ENCODE data around the gene PTH1R. TPM values are rescaled to one million over a fixed set of nuclear protein-coding genes. Genes with fewer than 3 reads are reported as not detected.

PTH1R gene
- total and polyA plus RNA-seq, 10 of the 15 experiments (the other 5 are each of a cell fraction or from before 2014, with no cell fraction given), result not detected

GRCh38 chr3:46829699-46830208 is 47.8 kb upstream of the PTH1R start (continued):
- TF ChIP-seq SREBF2 (IDR thresholded peaks at IDR 0.05; ENCODE audit: low read length), result no peak
- TF ChIP-seq REST (IDR thresholded peaks at IDR 0.05; ENCODE audit: low read depth, low read length), result no peak
- TF ChIP-seq SP1 (IDR thresholded peaks at IDR 0.05; ENCODE audit: low read depth, low read length), result no peak
- no peak for TF ChIP-seq CHD1 (IDR thresholded peaks at IDR 0.05; ENCODE audit: low read depth, low read length)
- TF ChIP-seq ZZZ3 (IDR thresholded peaks at IDR 0.05; ENCODE audit: control insufficient read depth, insufficient read length, low read depth), result no peak
- TF ChIP-seq SPI1 (IDR thresholded peaks at IDR 0.05; ENCODE audit: borderline replicate concordance, insufficient read depth, low read depth, low read length), result no peak
- TF ChIP-seq FOXK2 (IDR thresholded peaks at IDR 0.05), result no peak
- no peak for TF ChIP-seq RELB (IDR thresholded peaks at IDR 0.05; ENCODE audit: low read depth)
- TF ChIP-seq SMAD1 (IDR thresholded peaks at IDR 0.05; ENCODE audit: low read depth, partially characterized antibody), result no peak
- no peak for TF ChIP-seq BCLAF1 (IDR thresholded peaks at IDR 0.05)
- no peak for TF ChIP-seq ZBTB33 (IDR thresholded peaks at IDR 0.05)
- peak; percentile 35; the same call in 1 of the 2 replicates for TF ChIP-seq CBFB (IDR thresholded peaks at IDR 0.05; ENCODE audit: low read depth)
- TF ChIP-seq SMARCA5 (IDR thresholded peaks at IDR 0.05), result peak; percentile 58; the same call in 1 of the 2 replicates
- TF ChIP-seq MYC (IDR thresholded peaks at IDR 0.05; ENCODE audit: insufficient read depth, insufficient read length, insufficient replicate concordance, low read length, severe bottlenecking), result no peak
- TF ChIP-seq TCF7 (IDR thresholded peaks at IDR 0.05; ENCODE audit: borderline replicate concordance), result peak; percentile 87
- no peak for TF ChIP-seq ELK1 (IDR thresholded peaks at IDR 0.05; ENCODE audit: low read depth, low read length)
- TF ChIP-seq CHD2 (IDR thresholded peaks at IDR 0.05; ENCODE audit: borderline replicate concordance, low read depth, low read length), result no peak
- TF ChIP-seq IKZF1 (conservative IDR thresholded peaks at IDR 0.05), result peak; percentile 43
- TF ChIP-seq CHD4 (IDR thresholded peaks at IDR 0.05), result no peak
- no peak for TF ChIP-seq ASH2L (IDR thresholded peaks at IDR 0.05; ENCODE audit: borderline replicate concordance, low read depth)

All from GM12878 (cell line).